HepG2 (cell line): ENCODE data around the gene CRKL. TPM values are rescaled to one million over a fixed set of nuclear protein-coding genes. Genes with fewer than 3 reads are reported as not detected.

Experiments
- AGO1 ChIP-seq: fragments of 200-400 bp; formaldehyde crosslinking; IDR thresholded peaks from 2 replicates; pipeline ENCODE4 v1.6.1; 2017; ENCODE audit warnings: mild to moderate bottlenecking, low read depth, low read length, moderate library complexity; ENCODE audit not compliant: poor library complexity, severe bottlenecking
- AGO2 ChIP-seq: fragments of 200-400 bp; formaldehyde crosslinking; optimal IDR thresholded peaks from 2 replicates; pipeline ENCODE3; 2017; ENCODE audit warnings: mild to moderate bottlenecking, low read depth, low read length, moderate library complexity
- ARNTL ChIP-seq: sonication (generic); formaldehyde crosslinking; IDR thresholded peaks from 2 replicates; pipeline ENCODE4 v1.4.0; 2020; ENCODE audit warnings: mild to moderate bottlenecking, missing genetic modification reagents
- ATF4 ChIP-seq, 2 experiments: fragments of 450-650 bp in 1 of 2; sonication (generic) in 1 of 2; formaldehyde crosslinking; IDR thresholded peaks; 2 replicates each; pipeline versions ENCODE4 v1.5.0 to v1.8.0; 2020 to 2022; ENCODE audit warnings: mild to moderate bottlenecking in 1 of 2, missing genetic modification reagents in 1 of 2
- FOXO4 ChIP-seq: sonication (generic); formaldehyde crosslinking; conservative IDR thresholded peaks from 2 replicates; pipeline ENCODE4 v1.8.1; 2023; ENCODE audit warnings: missing genetic modification reagents
- GPBP1L1 ChIP-seq: sonication (generic); formaldehyde crosslinking; IDR thresholded peaks from 2 replicates; pipeline ENCODE4 v1.5.0; 2020; ENCODE audit warnings: mild to moderate bottlenecking, missing genetic modification reagents
- IKZF5 ChIP-seq: IDR thresholded peaks from 2 replicates; pipeline ENCODE4 v1.6.1; 2018; ENCODE audit warnings: missing genetic modification reagents, mild to moderate bottlenecking, missing compliant biosample characterization
- KLF6 ChIP-seq: IDR thresholded peaks from 2 replicates; pipeline ENCODE4 v1.8.0; 2016; ENCODE audit warnings: missing biosample characterization, missing genetic modification reagents
- LCORL ChIP-seq, 2 experiments: fragments of 450-650 bp in 1 of 2; sonication (generic) in 1 of 2; formaldehyde crosslinking in 1 of 2; IDR thresholded peaks; 2 replicates each; pipeline versions ENCODE4 v1.5.0 to v1.6.1; 2017 to 2020; ENCODE audit warnings: antibody characterized with exemption in 1 of 2, missing genetic modification reagents in 1 of 2
- PRPF4 ChIP-seq: fragments of 200-400 bp; formaldehyde crosslinking; IDR thresholded peaks from 2 replicates; pipeline ENCODE4 v1.6.1; 2016; ENCODE audit warnings: low read length, low read depth; ENCODE audit not compliant: poor library complexity, severe bottlenecking
- RFX1 ChIP-seq: fragments of 450-650 bp; IDR thresholded peaks from 2 replicates; pipeline ENCODE4 v1.6.1; 2017
- SP1 ChIP-seq, 2 experiments: fragments of 450-650 bp in 1 of 2; sonication (generic) in 1 of 2; formaldehyde crosslinking in 1 of 2; IDR thresholded peaks; 2 replicates each; pipeline versions ENCODE4 v1.4.0 to v1.6.1; 2016 to 2020; ENCODE audit warnings: missing genetic modification reagents in 1 of 2
- TBL1XR1 ChIP-seq: fragments of 150-350 bp; IDR thresholded peaks from 2 replicates; pipeline ENCODE4 v1.6.1; 2014; ENCODE audit warnings: borderline replicate concordance, low read length; ENCODE audit not compliant: partially characterized antibody
- TFE3 ChIP-seq: IDR thresholded peaks from 2 replicates; pipeline ENCODE4 v1.6.1; 2016
- THAP11 ChIP-seq: IDR thresholded peaks from 2 replicates; pipeline ENCODE4 v1.6.1; 2016; ENCODE audit warnings: missing biosample characterization, missing genetic modification reagents
- ZEB1 ChIP-seq: IDR thresholded peaks from 2 replicates; pipeline ENCODE4 v1.6.1; 2012; ENCODE audit warnings: mild to moderate bottlenecking, low read depth, inconsistent platforms; ENCODE audit not compliant: insufficient replicate concordance
- ZMAT3 ChIP-seq: sonication (generic); formaldehyde crosslinking; conservative IDR thresholded peaks from 2 replicates; pipeline ENCODE4 v1.7.0; 2021; ENCODE audit warnings: missing genetic modification reagents
- ZNF276 ChIP-seq: sonication (generic); formaldehyde crosslinking; IDR thresholded peaks from 2 replicates; pipeline ENCODE4 v1.4.0; 2020; ENCODE audit warnings: mild to moderate bottlenecking, low read depth, missing genetic modification reagents
- ZNF335 ChIP-seq: sonication (generic); formaldehyde crosslinking; IDR thresholded peaks from 2 replicates; pipeline ENCODE4 v1.4.0; 2020; ENCODE audit warnings: missing genetic modification reagents
- ZNF350 ChIP-seq: sonication (generic); formaldehyde crosslinking; IDR thresholded peaks from 2 replicates; pipeline ENCODE4 v1.4.0; 2020; ENCODE audit warnings: mild to moderate bottlenecking, low read depth, missing genetic modification reagents, borderline replicate concordance
- ZNF740 ChIP-seq: sonication (generic); formaldehyde crosslinking; IDR thresholded peaks from 2 replicates; pipeline ENCODE4 v1.4.0; 2020; ENCODE audit warnings: missing genetic modification reagents
- polyA plus RNA-seq, 8 experiments: library from polyadenylated mRNA; depleted of rRNA in 3 of 8; stranded (reverse) in 7 of 8; unstranded in 1 of 8; fragments of >200 nt; fragmentation: Illumina TruSeq in 4 of 8; extraction: Trizol in 4 of 8; gene quantifications; 2 replicates each; pipeline versions ENCODE4 v1.2.1 to v1.2.3, GENCODE V29; 2011 to 2016; ENCODE audit warnings: low read depth in 4 of 8, missing spikeins in 1 of 8, mixed read lengths in 1 of 8; ENCODE audit not compliant: insufficient read depth in 1 of 8
- total RNA-seq, 5 experiments: library from RNA; depleted of rRNA; stranded (reverse); fragments of >200 nt; fragmentation: Illumina TruSeq; extraction: Trizol; gene quantifications; 2 replicates each; pipeline ENCODE4 v1.2.3, GENCODE V29; 2016; ENCODE audit warnings: low read depth in 1 of 5

The CRKL gene
- total and polyA plus RNA-seq, 2 of the 13 experiments (the other 11 are each of a cell fraction or from before 2014, with no cell fraction given) = 37.4 to 60.6 TPM

GRCh38 chr22:20979940-20980453, 62.8 kb downstream of the CRKL start (continued):
- TF ChIP-seq LCORL (IDR thresholded peaks at IDR 0.05) (no peak), LCORL (CRISPR knock-in tag; IDR thresholded peaks at IDR 0.05) (peak; percentile 81), ZMAT3 (CRISPR knock-in tag) (no peak), ZNF740 (CRISPR knock-in tag) (no peak), ZNF350 (CRISPR knock-in tag) (no peak), ZNF276 (CRISPR knock-in tag) (no peak), ZNF335 (no peak), ARNTL (no peak), TFE3 (CRISPR knock-in tag) (no peak), ATF4 (CRISPR knock-in tag; IDR thresholded peaks at IDR 0.05) (no peak), FOXO4 (CRISPR knock-in tag) (no peak), SP1 (IDR thresholded peaks at IDR 0.05) (no peak), SP1 (CRISPR knock-in tag; IDR thresholded peaks at IDR 0.05) (no peak), AGO2 (peak; percentile 67), IKZF5 (CRISPR knock-in tag) (0 out of 2 replicates have a peak, but pooled peaks have one; percentile 35), AGO1 (no peak), ZEB1 (no peak), PRPF4 (no peak), TBL1XR1 (no peak), GPBP1L1 (CRISPR knock-in tag) (no peak), KLF6 (CRISPR knock-in tag) (peak; percentile 30; the same call in 1 of the 2 replicates), THAP11 (CRISPR knock-in tag) (peak; percentile 83), RFX1 (no peak)
